GM12878 (cell line): ENCODE data around the gene COQ9. TPM values are rescaled to one million over a fixed set of nuclear protein-coding genes. Genes with fewer than 3 reads are reported as not detected.

ENCODE experiments used
- ATAC-seq: fragments of 200-7000 bp; cut with Tn5 transposase; 3 replicates; pipeline ENCODE4 v1.9.1; 2020; ENCODE audit warnings: mild to moderate bottlenecking, moderate library complexity
- BruUV-seq: library from RNA; stranded (reverse); fragments of 400-500 nt; replicated peaks from 2 replicates; lab custom pipeline; 2021; lab: Mats Ljungman, UMichigan
- CTCF ChIA-PET: fragments of 300-600 bp; sonication (Branson Sonifier 250); formaldehyde crosslinking; extraction: SDS; loops from one replicate; lab custom pipeline; 2021; ENCODE audit warnings: inconsistent platforms; lab: Yijun Ruan, JAX
- POLR2A ChIA-PET: fragments of 350-600 bp; formaldehyde crosslinking; extraction: SDS; loops from one replicate; lab custom pipeline; 2021; ENCODE audit warnings: inconsistent platforms; lab: Charles Lee
- RAD21 ChIA-PET: fragments of 300-600 bp; sonication (Branson Sonifier 250); formaldehyde crosslinking; loops from one replicate; lab custom pipeline; 2023; ENCODE audit warnings: antibody characterized with exemption; ENCODE audit not compliant: unreplicated experiment; lab: Charles Lee
- SMC1A ChIA-PET: fragments of 300-600 bp; sonication (Branson Sonifier 250); formaldehyde crosslinking; loops from one replicate; lab custom pipeline; 2023; ENCODE audit not compliant: unreplicated experiment, uncharacterized antibody; lab: Charles Lee
- DNase-seq: peaks from one replicate; pipeline ENCODE4 v3.0.0-alpha.2; 2011; ENCODE audit warnings: low read depth, low spot score
- FAIRE-seq: peaks from 3 replicates; lab custom pipeline; 2011; peaks lifted over from hg19 to GRCh38; lab: Jason Lieb, UNC
- H2AFZ ChIP-seq: 2 replicates; pipeline ENCODE4 v1.6.0; 2011; ENCODE audit warnings: low read depth, low read length, control low read depth; ENCODE audit not compliant: control insufficient read depth
- H3K27ac ChIP-seq: 2 replicates; pipeline ENCODE4 v1.5.1; 2011; ENCODE audit warnings: control low read depth; ENCODE audit not compliant: control insufficient read depth, insufficient read depth
- H3K27me3 ChIP-seq, 2 experiments: replicated peaks in 1 of 2; 2 replicates each; pipeline versions ENCODE4 v1.6.0 to v1.6.1; 2011; ENCODE audit warnings: low read length in 1 of 2; ENCODE audit not compliant: control insufficient read depth in 2 of 2, insufficient read depth in 2 of 2
- H3K36me3 ChIP-seq, 2 experiments: 2 replicates each; pipeline ENCODE4 v1.5.1; 2011; ENCODE audit warnings: low read length in 1 of 2; ENCODE audit not compliant: control insufficient read depth in 2 of 2, insufficient read depth in 2 of 2
- H3K4me1 ChIP-seq: 2 replicates; pipeline ENCODE4 v1.6.1; 2011; ENCODE audit warnings: mild to moderate bottlenecking, low read length, moderate library complexity, mixed read lengths; ENCODE audit not compliant: control insufficient read depth, insufficient read depth
- H3K4me2 ChIP-seq: 2 replicates; pipeline ENCODE4 v1.6.0; 2011; ENCODE audit warnings: control low read depth; ENCODE audit not compliant: control insufficient read depth, insufficient read depth
- H3K4me3 ChIP-seq: fragments of 200-600 bp; sonication (generic); 2 replicates; pipeline ENCODE4 v1.5.1; 2016
- H3K79me2 ChIP-seq: 2 replicates; pipeline ENCODE4 v1.6.0; 2011; ENCODE audit warnings: low read length; ENCODE audit not compliant: control insufficient read depth, insufficient read depth
- H3K9ac ChIP-seq: 2 replicates; pipeline ENCODE4 v1.8.0; 2011; ENCODE audit warnings: low read length, control low read depth, mixed read lengths; ENCODE audit not compliant: control insufficient read depth, insufficient read depth
- H3K9me3 ChIP-seq: replicated peaks from 3 replicates; pipeline ENCODE4 v1.5.1; 2011; ENCODE audit warnings: mild to moderate bottlenecking, low read length; ENCODE audit not compliant: control insufficient read depth, insufficient read depth
- H4K20me1 ChIP-seq: 2 replicates; pipeline ENCODE4 v1.6.0; 2011; ENCODE audit not compliant: control insufficient read depth, insufficient read depth
- ATF7 ChIP-seq: fragments of 450-650 bp; IDR thresholded peaks from 2 replicates; pipeline ENCODE4 v1.6.1; 2016; ENCODE audit warnings: low read depth, mild to moderate bottlenecking
- CTCF ChIP-seq, 3 experiments: IDR thresholded peaks in 2 of 3; conservative IDR thresholded peaks in 1 of 3; 2 replicates each; pipeline ENCODE4 v1.5.1; 2011; ENCODE audit warnings: low read depth in 3 of 3, low read length in 3 of 3, mild to moderate bottlenecking in 3 of 3, control low read depth in 2 of 3, moderate library complexity in 2 of 3, inconsistent platforms in 1 of 3, mixed read lengths in 1 of 3; ENCODE audit not compliant: control insufficient read depth in 2 of 3, insufficient read depth in 1 of 3; ENCODE audit errors: extremely low read depth in 1 of 3
- HDGF ChIP-seq: fragments of 450-650 bp; IDR thresholded peaks from 2 replicates; pipeline ENCODE4 v1.6.1; 2016; ENCODE audit warnings: antibody characterized with exemption
- IRF3 ChIP-seq: fragments of 450-650 bp; IDR thresholded peaks from 2 replicates; pipeline ENCODE4 v1.6.1; 2014; ENCODE audit warnings: mild to moderate bottlenecking
- MLLT1 ChIP-seq: fragments of 450-650 bp; IDR thresholded peaks from 2 replicates; pipeline ENCODE4 v1.6.1; 2016; ENCODE audit warnings: mild to moderate bottlenecking
- NFYA ChIP-seq: IDR thresholded peaks from 2 replicates; pipeline ENCODE4 v1.6.1; 2011; ENCODE audit warnings: low read depth, mild to moderate bottlenecking, low read length, improper control_type of control experiment, borderline replicate concordance
- WGBS: methylation state at CpG from one replicate; pipeline ENCODE4 v1.1.6; 2016; ENCODE audit warnings: low lambda C conversion rate; ENCODE audit not compliant: insufficient replicate concordance, insufficient coverage; ENCODE audit errors: missing lambda C conversion rate; 5-methylcytosine and 5-hydroxymethylcytosine counted together
- in situ Hi-C: fragments of 300-500 bp; cut with MboI; formaldehyde crosslinking; loops from 9 replicates; pipeline ENCODE4 v1.14.3; 2018; ENCODE audit warnings: mixed read lengths
- intact Hi-C: fragments of 100-400 bp; cut with micrococcal nuclease; formaldehyde crosslinking; loops from one replicate; pipeline ENCODE4 v1.14.2; 2022; ENCODE audit not compliant: unreplicated experiment
- polyA plus RNA-seq, 11 experiments: library from polyadenylated mRNA; depleted of rRNA in 4 of 11; unstranded in 6 of 11; stranded (reverse) in 5 of 11; fragments of >200 nt; fragmentation: Nextera tagmentation in 4 of 11; fragmentation: Illumina TruSeq in 1 of 11; extraction: Ambion mirVana in 4 of 11; extraction: Trizol in 1 of 11; gene quantifications; 1 replicate in 1 of 11; 2 replicates in 10 of 11; pipeline versions ENCODE4 v1.2.1 to v1.2.3, GENCODE V29; 2011 to 2016; ENCODE audit warnings: inconsistent platforms in 2 of 11, missing spikeins in 2 of 11, low read depth in 1 of 11
- total RNA-seq, 4 experiments: library from RNA; depleted of rRNA in 3 of 4; stranded (reverse); fragments of >200 nt in 3 of 4; fragmentation: Illumina TruSeq in 1 of 4; extraction: Trizol in 1 of 4; gene quantifications; 2 replicates each; pipeline versions ENCODE4 v1.2.1 to v1.2.3, GENCODE V29; 2013 to 2021
- TF ChIP-seq, protein P1 (sequence below): fragments of 450-650 bp; IDR thresholded peaks from 2 replicates; pipeline ENCODE4 v1.6.1; 2017; ENCODE audit warnings: low read depth, mild to moderate bottlenecking, moderate library complexity

Gene COQ9
- total and polyA plus RNA-seq, 10 of the 15 experiments (the other 5 are each of a cell fraction or from before 2014, with no cell fraction given), result 24.1 to 79.7 (median 50.1) TPM

GRCh38 chr16:57416084-57416483 lies 31.2 kb upstream of the COQ9 start (continued):
- TF ChIP-seq MLLT1, result no peak
- no peak for TF ChIP-seq ATF7
- TF ChIP-seq CTCF (IDR thresholded peaks at IDR 0.05 in 2 of 3, conservative IDR thresholded peaks at IDR 0.05 in 1 of 3; ENCODE audit: control insufficient read depth in 2 of 3, extremely low read depth in 1 of 3, insufficient read depth in 1 of 3, low read depth in 3 of 3, low read length in 3 of 3), result no peak

GRCh38 chr16:57419506-57419905 lies 27.8 kb upstream of the COQ9 start:
- H3K36me3 ChIP-seq, result no peaks in the 10 kb centered on the region
- TF ChIP-seq NFYA (no peak), CTCF (IDR thresholded peaks at IDR 0.05 in 2 of 3, conservative IDR thresholded peaks at IDR 0.05 in 1 of 3; ENCODE audit: control insufficient read depth in 2 of 3, extremely low read depth in 1 of 3, insufficient read depth in 1 of 3, low read depth in 3 of 3, low read length in 3 of 3) (0 out of 6 replicates have a peak, but pooled peaks of 1 of the 3 experiments have one; percentile 10), ATF7 (no peak), IRF3 (no peak), HDGF (no peak)
- TF ChIP-seq, protein P1, sequence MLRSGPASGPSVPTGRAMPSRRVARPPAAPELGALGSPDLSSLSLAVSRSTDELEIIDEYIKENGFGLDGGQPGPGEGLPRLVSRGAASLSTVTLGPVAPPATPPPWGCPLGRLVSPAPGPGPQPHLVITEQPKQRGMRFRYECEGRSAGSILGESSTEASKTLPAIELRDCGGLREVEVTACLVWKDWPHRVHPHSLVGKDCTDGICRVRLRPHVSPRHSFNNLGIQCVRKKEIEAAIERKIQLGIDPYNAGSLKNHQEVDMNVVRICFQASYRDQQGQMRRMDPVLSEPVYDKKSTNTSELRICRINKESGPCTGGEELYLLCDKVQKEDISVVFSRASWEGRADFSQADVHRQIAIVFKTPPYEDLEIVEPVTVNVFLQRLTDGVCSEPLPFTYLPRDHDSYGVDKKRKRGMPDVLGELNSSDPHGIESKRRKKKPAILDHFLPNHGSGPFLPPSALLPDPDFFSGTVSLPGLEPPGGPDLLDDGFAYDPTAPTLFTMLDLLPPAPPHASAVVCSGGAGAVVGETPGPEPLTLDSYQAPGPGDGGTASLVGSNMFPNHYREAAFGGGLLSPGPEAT, result no peak
- 65% methylated on average over 6 of the region's 6 CpGs for WGBS
- in situ Hi-C loops, result loop anchor here (5.0 kb wide), 2 partner anchors 98 to 117 kb away; no protein-coding TSS in a partner anchor
- no peak for FAIRE-seq
- BruUV-seq, result no TSS peak
- no peaks in the 10 kb centered on the region for H3K9me3 ChIP-seq
- no peaks in the 10 kb centered on the region for H4K20me1 ChIP-seq
- no peak for ATAC-seq
- CTCF ChIA-PET, result interaction anchor here (0.6 to 14.6 kb wide), 38 partner anchors 10 to 234 kb away, joined by 3 to 632 read pairs (median 6); partner anchors contain the start of genes CCL22, CIAPIN1, COQ9 and DOK4
- peaks cover 14% of the 10 kb centered on the region for H3K4me1 ChIP-seq
- SMC1A ChIA-PET, result interaction anchor here (0.9 to 5.8 kb wide), 16 partner anchors 11 to 229 kb away, joined by 3 to 283 read pairs (median 6); partner anchors contain the start of genes CIAPIN1 and COQ9
- DNase-seq, result no peak
- H3K4me2 ChIP-seq, result no peak overlapping the region
- intact Hi-C loops, result loop anchor here (1.0 kb wide), 1 partner anchor 100 kb away; no protein-coding TSS in a partner anchor
- H3K27ac ChIP-seq, result no peak overlapping the region
- H2AFZ ChIP-seq, result no peak overlapping the region
- H3K9ac ChIP-seq, result no peak overlapping the region
- no peaks in the 10 kb centered on the region for H3K27me3 ChIP-seq
- no peaks in the 10 kb centered on the region for H3K79me2 ChIP-seq
- H3K4me3 ChIP-seq, result no peak overlapping the region
- RAD21 ChIA-PET, result interaction anchor here (0.8 to 7.5 kb wide), 9 partner anchors 25 to 197 kb away, joined by 3 to 293 read pairs (median 6); no protein-coding TSS in a partner anchor
- POLR2A ChIA-PET, result interaction anchor here (0.8 to 3.7 kb wide), 2 partner anchors 20 to 117 kb away, joined by 4 to 65 read pairs; no protein-coding TSS in a partner anchor
